ENCODE results near the gene CEP128. TPM values are rescaled to one million over a fixed set of nuclear protein-coding genes. Genes with fewer than 3 reads are reported as not detected.

Gene CEP128
- total RNA-seq, result 1.8 and 4.0 TPM in 2 replicates

DNA sequence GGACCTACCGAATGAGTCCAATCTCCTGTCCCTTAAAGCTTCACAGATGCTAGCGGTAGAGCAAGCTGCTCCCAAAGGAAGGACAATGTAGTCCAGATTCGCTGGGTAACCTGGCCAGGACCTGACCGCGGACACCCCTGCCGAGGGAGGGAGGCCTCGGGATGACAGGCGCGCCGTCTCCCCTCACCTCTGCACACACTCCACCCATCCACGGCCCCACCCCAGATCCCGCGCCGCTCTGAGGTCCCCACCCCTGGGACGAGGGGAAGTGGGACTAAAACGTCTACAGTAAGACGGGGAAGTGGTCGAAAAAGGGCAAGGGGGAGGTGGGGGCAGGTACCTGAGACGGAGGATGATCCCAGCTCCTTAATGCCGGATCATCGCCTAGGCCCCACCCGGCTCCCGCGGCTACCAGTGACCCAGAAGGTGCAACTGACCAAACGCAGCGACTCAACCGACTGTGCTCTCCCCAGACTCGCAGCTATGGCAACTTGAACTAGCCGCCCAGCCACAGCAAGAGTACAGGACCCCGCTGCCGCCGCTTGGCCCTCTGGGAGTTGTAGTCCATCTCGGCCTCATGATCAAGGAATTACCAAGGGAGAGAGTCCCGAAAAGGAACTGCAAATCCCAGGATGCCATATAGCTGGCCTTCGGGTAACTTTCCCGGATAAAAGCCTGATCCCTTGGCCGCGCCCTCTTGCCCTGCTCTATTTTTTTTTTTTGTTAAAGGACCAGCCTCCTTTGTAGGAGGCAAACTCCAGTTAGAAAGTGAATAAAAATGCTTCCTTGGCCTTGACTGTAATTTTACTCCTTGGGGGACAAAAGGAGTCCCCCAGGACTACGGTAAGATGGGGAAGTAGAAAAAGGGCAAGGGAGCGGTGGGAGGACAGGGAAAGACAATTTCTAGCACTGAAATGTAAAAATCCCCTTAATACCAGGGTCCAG is at the start of gene CEP128:
TSS of gene CEP128 (minus strand) at position 498 of the 945 bp plus-strand sequence.
- peak; percentile 93 to 96 for DNase-seq (ENCODE audit: low read depth in 2 of 2)

- no peak for DNase-seq (ENCODE audit: low read depth in 2 of 2)
Measured at GRCh38 chr14:80988735-80989429, 47.3 kb upstream of the CEP128 start.

DNA sequence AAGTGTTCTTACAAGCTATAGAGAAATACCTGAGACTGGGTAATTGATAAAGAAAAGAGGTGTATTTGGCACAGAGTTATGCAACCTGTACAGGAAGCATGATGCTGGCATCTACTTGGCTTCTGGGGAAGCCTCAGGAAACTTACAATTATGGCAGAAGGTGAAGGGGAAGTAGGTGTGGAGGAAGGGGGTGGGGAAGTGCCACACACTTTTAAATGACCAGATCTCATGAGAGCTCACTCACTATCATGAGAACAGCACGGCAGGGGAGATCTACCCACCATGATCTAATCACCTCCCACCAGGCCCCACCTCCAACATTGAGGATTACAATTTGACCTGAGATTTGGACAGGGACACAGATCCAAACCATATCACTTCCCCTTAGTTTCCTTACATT is 46.7 kb upstream of the CEP128 start:
- no peak for DNase-seq (ENCODE audit: low read depth in 2 of 2)

- peak; percentile 57 to 70 for DNase-seq (ENCODE audit: low read depth in 2 of 2)
Measured at GRCh38 chr14:80987235-80988032, 45.9 kb upstream of the CEP128 start.

- no peak for DNase-seq (ENCODE audit: low read depth in 2 of 2)
Measured at GRCh38 chr14:80982711-80983110, 41.2 kb upstream of the CEP128 start.

DNA sequence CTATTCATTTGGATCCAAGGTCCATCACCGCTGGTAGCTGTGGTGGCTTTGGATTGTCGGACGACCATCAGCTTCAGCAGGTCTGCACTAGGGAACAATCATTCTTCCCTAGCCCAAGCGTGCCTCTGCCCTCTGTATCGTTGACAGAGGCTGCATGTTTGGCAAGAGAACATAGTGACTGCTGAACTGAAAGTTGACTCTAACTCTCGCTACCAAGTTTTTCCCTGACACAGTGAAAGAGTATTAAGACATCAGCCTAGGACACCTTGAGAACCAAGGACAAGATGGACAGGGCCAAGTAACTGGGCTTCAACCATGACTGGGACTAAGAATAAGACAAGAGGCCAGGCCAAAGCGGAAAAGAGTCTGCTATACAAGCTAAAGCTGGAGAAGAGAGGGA is 40.1 kb upstream of the CEP128 start:
- DNase-seq (ENCODE audit: low read depth in 2 of 2), result no peak

DNA sequence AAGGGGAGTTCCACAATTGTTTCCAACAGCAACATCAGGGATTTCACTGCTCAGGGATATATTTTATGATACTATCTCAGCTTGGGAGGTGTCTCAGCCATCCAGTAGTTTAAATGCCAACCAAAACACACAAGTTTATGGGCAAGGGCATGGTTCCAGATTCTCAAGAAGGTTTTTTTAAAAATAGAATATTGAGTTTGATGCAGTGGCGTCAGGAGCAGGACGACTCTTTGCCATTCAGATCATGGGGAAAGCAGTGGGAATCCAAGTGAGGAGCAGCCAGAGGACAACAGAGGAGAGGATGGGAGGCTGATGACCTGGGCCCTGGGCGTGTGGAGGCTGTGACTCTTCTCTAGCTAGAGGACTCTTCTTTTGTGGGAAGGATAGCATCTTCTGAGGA is 39.6 kb upstream of the CEP128 start:
- DNase-seq (ENCODE audit: low read depth in 2 of 2), result no peak

GRCh38 chr14:80979951-80980350 is 38.4 kb upstream of the CEP128 start:
- DNase-seq (ENCODE audit: low read depth in 2 of 2), result no peak

DNA sequence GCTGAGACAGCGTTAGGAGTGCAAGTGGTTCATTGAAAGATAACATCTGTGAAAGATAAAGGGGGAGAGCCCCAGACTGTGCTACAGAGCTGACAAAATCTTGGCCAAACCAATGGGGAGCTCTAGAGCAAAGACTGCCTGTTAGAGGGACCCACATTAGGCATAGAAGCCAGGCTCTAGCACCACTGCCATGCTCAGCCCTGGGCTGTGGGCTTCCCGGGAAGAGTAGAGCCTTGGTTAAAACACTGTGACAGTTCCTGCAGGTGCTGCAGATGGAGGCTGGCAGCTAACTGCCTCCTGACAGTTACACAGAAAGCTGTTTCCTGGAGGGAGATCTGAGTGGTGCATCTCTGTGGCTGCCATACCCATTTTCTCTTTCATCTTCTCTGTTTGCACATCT is 36.9 kb upstream of the CEP128 start:
- DNase-seq (ENCODE audit: low read depth in 2 of 2), result no peak

- DNase-seq (ENCODE audit: low read depth in 2 of 2), result no peak
Measured at GRCh38 chr14:80977221-80977620, 35.7 kb upstream of the CEP128 start.

DNA sequence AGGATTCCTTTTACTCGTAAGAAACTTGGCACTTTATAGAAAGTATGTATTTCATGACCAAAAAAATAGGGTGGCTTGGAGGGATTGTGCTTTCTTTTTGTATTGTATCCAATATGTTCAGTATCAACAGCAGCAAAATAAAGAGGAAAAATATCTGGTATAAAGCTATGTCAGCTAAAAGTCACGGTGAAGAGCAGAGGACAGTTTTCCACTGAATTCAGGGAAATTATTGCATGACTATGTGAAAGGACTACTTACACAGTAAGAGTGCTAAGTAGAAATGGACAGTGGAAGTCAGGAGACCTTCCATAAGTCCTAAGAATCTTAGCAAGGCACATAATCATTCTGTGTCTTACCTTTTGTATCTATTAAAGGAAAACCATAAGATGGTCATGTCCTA is 33.1 kb upstream of the CEP128 start:
- no peak for DNase-seq (ENCODE audit: low read depth in 2 of 2)

- DNase-seq (ENCODE audit: low read depth in 2 of 2), result no peak
Measured at GRCh38 chr14:80973931-80974641, 32.5 kb upstream of the CEP128 start.

DNA sequence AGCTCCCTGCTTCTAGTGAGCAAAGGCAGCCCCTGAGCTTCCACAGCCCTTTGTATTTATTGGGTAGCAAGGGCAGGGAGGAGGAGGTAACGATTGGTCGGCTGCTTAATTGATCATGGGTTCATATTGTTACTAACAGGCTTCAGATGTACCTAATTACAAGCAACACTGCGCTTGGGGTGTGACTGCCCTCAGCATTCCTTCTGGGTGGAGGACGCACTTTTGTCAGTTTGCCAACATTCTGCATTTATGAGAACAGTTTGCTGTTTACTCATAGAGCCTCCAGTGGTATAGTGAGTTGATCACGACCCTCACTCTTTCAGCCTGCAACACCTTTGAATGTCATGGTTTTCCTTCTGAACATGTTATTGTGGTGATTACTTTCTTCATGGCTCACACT is 23.5 kb upstream of the CEP128 start:
- no peak for DNase-seq (ENCODE audit: low read depth in 2 of 2)

- DNase-seq (ENCODE audit: low read depth in 2 of 2), result no peak
Measured at GRCh38 chr14:80959496-80959895, 18.0 kb upstream of the CEP128 start.

DNA sequence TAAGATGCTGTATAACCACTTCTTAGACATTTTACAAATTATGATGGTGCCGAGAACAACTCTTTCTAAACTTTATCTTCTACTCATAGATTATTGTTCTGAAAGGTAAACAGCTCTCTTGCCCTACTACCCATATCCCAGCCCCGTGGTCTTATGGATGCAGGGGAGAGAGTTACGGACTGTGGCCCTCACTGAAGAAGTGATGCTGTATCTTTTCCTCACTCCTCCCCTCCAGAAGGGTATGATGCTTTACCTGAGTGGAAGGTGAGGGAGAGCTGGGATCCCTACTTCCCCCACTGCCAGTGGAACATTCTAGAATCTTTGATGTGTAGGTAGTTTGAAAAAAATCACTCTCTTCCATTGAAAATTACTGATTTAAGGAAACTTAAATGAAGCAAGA is 17.4 kb upstream of the CEP128 start:
- DNase-seq (ENCODE audit: low read depth in 2 of 2), result no peak

DNA sequence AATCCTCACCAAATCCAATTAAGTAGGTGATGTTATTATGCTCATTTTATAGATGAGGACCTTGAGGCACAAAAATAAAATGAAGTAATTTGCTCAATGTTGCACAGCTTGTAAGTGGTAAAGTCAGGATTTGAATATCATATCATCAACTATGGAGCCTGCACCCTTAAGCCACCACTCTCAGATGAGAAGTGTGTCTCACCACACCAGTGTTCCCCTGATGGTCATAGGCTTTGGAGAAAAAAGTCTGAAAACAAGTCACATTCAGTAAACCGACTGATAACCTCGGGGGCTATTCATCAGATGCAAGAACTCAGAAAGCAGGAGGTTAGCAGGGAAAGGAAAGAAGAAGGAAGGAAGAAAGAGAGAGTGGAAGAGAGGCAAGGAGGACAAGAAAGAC is 16.7 kb upstream of the CEP128 start:
- no peak for DNase-seq (ENCODE audit: low read depth in 2 of 2)

GRCh38 chr14:80957613-80958012 is 16.1 kb upstream of the CEP128 start:
- DNase-seq (ENCODE audit: low read depth in 2 of 2), result no peak

DNA sequence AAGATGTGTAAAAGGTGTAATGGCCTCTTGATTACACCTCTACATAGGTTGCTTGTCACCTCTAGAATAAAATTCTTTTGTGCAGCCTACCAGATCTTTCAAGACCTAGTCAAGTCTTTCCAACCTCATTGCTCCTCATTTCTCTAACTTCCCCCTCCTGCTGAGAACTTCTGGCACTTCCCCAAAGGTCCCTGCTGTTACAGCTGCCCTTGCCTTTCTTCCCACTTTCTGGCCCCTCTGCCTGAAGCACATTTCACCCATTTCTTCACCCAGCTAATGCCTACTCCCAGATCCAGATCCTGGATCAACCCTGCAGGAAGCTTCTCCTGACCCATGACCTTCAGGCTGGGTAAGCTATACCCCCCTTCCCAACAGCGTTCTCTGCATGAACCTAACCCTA is 15.4 kb upstream of the CEP128 start:
- no peak for DNase-seq (ENCODE audit: low read depth in 2 of 2)

DNA sequence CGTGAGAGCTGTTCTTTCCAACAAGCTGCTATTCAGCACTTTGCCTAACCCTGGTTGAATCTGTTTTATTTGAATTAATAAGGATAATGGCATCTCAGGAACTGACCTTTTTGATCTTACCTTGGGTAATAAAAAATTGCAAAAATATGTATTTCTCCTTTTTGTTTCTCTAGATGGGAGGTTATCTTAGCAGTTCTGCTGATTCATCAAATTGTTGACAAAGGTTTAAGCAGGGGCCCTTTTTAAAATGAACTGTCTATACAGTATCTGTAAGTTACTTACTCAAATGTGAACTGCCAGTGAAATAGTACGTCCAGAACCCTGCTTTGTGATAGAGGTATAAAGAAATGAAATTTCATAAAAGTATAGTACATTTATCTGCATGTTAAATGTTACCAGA is 14.6 kb upstream of the CEP128 start:
- DNase-seq (ENCODE audit: low read depth in 2 of 2), result no peak

DNA sequence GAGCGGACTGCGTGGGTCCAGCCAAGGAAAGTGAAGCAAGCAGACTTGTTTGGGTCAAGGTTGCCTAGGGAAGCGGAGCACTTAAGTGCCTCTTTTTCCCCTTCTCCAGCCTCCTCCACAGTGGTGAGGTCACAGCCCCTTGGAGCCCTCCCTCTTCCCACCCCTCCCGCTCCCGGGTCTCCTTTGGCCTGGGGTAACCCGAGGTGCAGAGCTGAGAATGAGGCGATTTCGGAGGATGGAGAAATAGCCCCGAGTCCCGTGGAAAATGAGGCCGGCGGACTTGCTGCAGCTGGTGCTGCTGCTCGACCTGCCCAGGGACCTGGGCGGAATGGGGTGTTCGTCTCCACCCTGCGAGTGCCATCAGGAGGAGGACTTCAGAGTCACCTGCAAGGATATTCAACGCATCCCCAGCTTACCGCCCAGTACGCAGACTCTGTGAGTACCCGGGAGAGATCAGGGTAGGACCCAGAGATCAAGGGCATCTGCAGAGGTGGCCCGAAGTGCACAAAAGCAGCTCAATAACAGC is 13.9 kb upstream of the CEP128 start, which contains the start of gene TSHR:
TSS of gene TSHR (plus strand) at position 206 of the 526 bp plus-strand sequence. CDS start at position 266, 60 bp downstream.
- no peak for DNase-seq (ENCODE audit: low read depth in 2 of 2)

All from dermis microvascular lymphatic vessel endothelial cell (primary cell).